H1 (cell line): ENCODE measurements around the gene SERPINE3. TPM values are rescaled to one million over a fixed set of nuclear protein-coding genes. Genes with fewer than 3 reads are reported as not detected.

Experiments
- CTCF ChIA-PET: fragments of 300-600 bp; sonication (Branson Sonifier 250); formaldehyde crosslinking; loops from one replicate; lab custom pipeline; 2021; ENCODE audit not compliant: partially characterized antibody; lab: Charles Lee
- POLR2A ChIA-PET: fragments of 300-600 bp; sonication (Branson Sonifier 250); formaldehyde crosslinking; loops from one replicate; lab custom pipeline; 2021; ENCODE audit warnings: inconsistent platforms; ENCODE audit not compliant: partially characterized antibody; lab: Charles Lee
- DNase-seq, 2 experiments: peaks; one replicate each; pipeline versions ENCODE4 v3.0.0 to v3.0.0-alpha.2; 2010 to 2022; ENCODE audit warnings: low spot score in 2 of 2, low read depth in 1 of 2, mixed read lengths in 1 of 2
- FAIRE-seq: peaks from 2 replicates; lab custom pipeline; 2011; peaks lifted over from hg19 to GRCh38; lab: Jason Lieb, UNC
- H2AFZ ChIP-seq: 2 replicates; pipeline ENCODE4 v1.8.1; 2012; ENCODE audit warnings: low read length, inconsistent platforms
- H2AK5ac ChIP-seq: 2 replicates; pipeline ENCODE4 v1.6.1; 2013; ENCODE audit warnings: low read depth, low read length
- H2BK120ac ChIP-seq: replicated peaks from 2 replicates; pipeline ENCODE3; 2013; ENCODE audit warnings: low read depth, low read length, inconsistent platforms
- H2BK12ac ChIP-seq: 2 replicates; pipeline ENCODE4 v1.6.1; 2013; ENCODE audit warnings: low read depth, low read length
- H2BK15ac ChIP-seq: 2 replicates; pipeline ENCODE4 v1.6.1; 2013; ENCODE audit warnings: low read length
- H2BK20ac ChIP-seq: 2 replicates; pipeline ENCODE4 v1.6.1; 2013; ENCODE audit warnings: low read length
- H2BK5ac ChIP-seq: 2 replicates; pipeline ENCODE4 v1.6.1; 2013; ENCODE audit warnings: low read depth, low read length
- H3K14ac ChIP-seq: 2 replicates; pipeline ENCODE4 v1.6.1; 2013; ENCODE audit warnings: inconsistent platforms; ENCODE audit not compliant: insufficient read length
- H3K18ac ChIP-seq: 2 replicates; pipeline ENCODE4 v1.6.1; 2013; ENCODE audit warnings: low read length; ENCODE audit errors: extremely low read depth
- H3K23ac ChIP-seq: 2 replicates; pipeline ENCODE4 v1.6.1; 2013; ENCODE audit warnings: inconsistent platforms; ENCODE audit not compliant: insufficient read length
- H3K23me2 ChIP-seq: 2 replicates; pipeline ENCODE4 v1.6.1; 2013; ENCODE audit warnings: low read depth, low read length
- H3K27ac ChIP-seq: 2 replicates; pipeline ENCODE4 v1.6.1; 2011; ENCODE audit warnings: low read depth, low read length, inconsistent platforms
- H3K27me3 ChIP-seq, 4 experiments: replicated peaks in 1 of 4; 1 replicate in 1 of 4; 2 replicates in 3 of 4; pipeline versions ENCODE4 v1.6.1 to v1.8.1; 2011 to 2013; ENCODE audit warnings: low read length in 3 of 4, mild to moderate bottlenecking in 3 of 4, inconsistent platforms in 2 of 4, mixed read lengths in 2 of 4, moderate library complexity in 1 of 4; ENCODE audit not compliant: control insufficient read depth in 3 of 4, insufficient read depth in 3 of 4; ENCODE audit errors: extremely low read depth in 1 of 4
- H3K36me3 ChIP-seq, 4 experiments: 2 replicates each; pipeline versions ENCODE4 v1.6.1 to v1.8.1; 2011 to 2013; ENCODE audit warnings: mild to moderate bottlenecking in 4 of 4, low read length in 3 of 4, moderate library complexity in 2 of 4, control low read depth in 1 of 4, inconsistent platforms in 1 of 4; ENCODE audit not compliant: insufficient read depth in 4 of 4, control insufficient read depth in 2 of 4
- H3K4ac ChIP-seq: replicated peaks from 2 replicates; pipeline ENCODE3; 2013; ENCODE audit warnings: low read length, low read depth, mixed read lengths, inconsistent platforms; ENCODE audit not compliant: insufficient read length
- H3K4me1 ChIP-seq, 4 experiments: replicated peaks in 1 of 4; 1 replicate in 1 of 4; 2 replicates in 3 of 4; pipeline versions ENCODE4 v1.6.1 to v1.8.1; 2011 to 2013; ENCODE audit warnings: low read length in 3 of 4, inconsistent platforms in 2 of 4, mixed read lengths in 1 of 4; ENCODE audit not compliant: insufficient read depth in 4 of 4, control insufficient read depth in 3 of 4
- H3K4me2 ChIP-seq, 2 experiments: 2 replicates each; pipeline versions ENCODE4 v1.6.1 to v1.8.1; 2011 to 2013; ENCODE audit warnings: low read depth in 2 of 2, low read length in 2 of 2, control low read depth in 1 of 2, inconsistent platforms in 1 of 2, mild to moderate bottlenecking in 1 of 2; ENCODE audit not compliant: insufficient read depth in 1 of 2
- H3K4me3 ChIP-seq, 4 experiments: fragments of 200-600, 300-600 bp in 1 of 4; sonication (generic), shearing (Covaris generic), sonication (Bioruptor Twin) in 1 of 4; 2 replicates each; pipeline versions ENCODE4 v1.5.1 to v1.8.1; 2011 to 2016; ENCODE audit warnings: low read length in 4 of 4, low read depth in 3 of 4, control low read depth in 2 of 4, inconsistent platforms in 2 of 4, mild to moderate bottlenecking in 2 of 4, mixed read lengths in 1 of 4, moderate library complexity in 1 of 4; ENCODE audit not compliant: insufficient read depth in 2 of 4; ENCODE audit errors: extremely low read depth in 1 of 4
- H3K56ac ChIP-seq: replicated peaks from 2 replicates; pipeline ENCODE3; 2013; ENCODE audit warnings: low read depth, mild to moderate bottlenecking, mixed read lengths, low read length, inconsistent platforms; ENCODE audit not compliant: insufficient read length
- H3K79me1 ChIP-seq: 2 replicates; pipeline ENCODE4 v1.6.1; 2013; ENCODE audit warnings: low read depth, low read length, control low read depth
- H3K79me2 ChIP-seq, 2 experiments: 2 replicates each; pipeline versions ENCODE4 v1.6.1 to v1.8.1; 2012 to 2013; ENCODE audit warnings: low read length in 2 of 2, mild to moderate bottlenecking in 2 of 2, inconsistent platforms in 1 of 2; ENCODE audit not compliant: insufficient read depth in 2 of 2, control insufficient read depth in 1 of 2
- H3K9ac ChIP-seq, 4 experiments: replicated peaks in 1 of 4; 1 replicate in 1 of 4; 2 replicates in 3 of 4; pipeline versions ENCODE4 v1.6.1 to v1.8.1; 2011 to 2013; ENCODE audit warnings: low read depth in 3 of 4, low read length in 3 of 4, control low read depth in 2 of 4, mild to moderate bottlenecking in 2 of 4, moderate library complexity in 2 of 4, inconsistent platforms in 1 of 4; ENCODE audit errors: extremely low read depth in 1 of 4
- H3K9me3 ChIP-seq, 2 experiments: 2 replicates each; pipeline versions ENCODE4 v1.6.1 to v1.8.1; 2012 to 2013; ENCODE audit warnings: mild to moderate bottlenecking in 2 of 2, moderate library complexity in 2 of 2, control low read depth in 1 of 2, inconsistent platforms in 1 of 2, low read depth in 1 of 2, low read length in 1 of 2, mixed read lengths in 1 of 2; ENCODE audit not compliant: insufficient read depth in 2 of 2
- H4K20me1 ChIP-seq, 2 experiments: replicated peaks in 1 of 2; 2 replicates each; pipeline versions ENCODE3 to v1.8.1; 2011 to 2013; ENCODE audit warnings: inconsistent platforms in 2 of 2, low read length in 2 of 2, mild to moderate bottlenecking in 1 of 2; ENCODE audit not compliant: insufficient read depth in 2 of 2, control insufficient read depth in 1 of 2
- H4K5ac ChIP-seq: 2 replicates; pipeline ENCODE4 v1.6.1; 2013; ENCODE audit warnings: low read length, low read depth, mixed read lengths, inconsistent platforms; ENCODE audit not compliant: insufficient read length
- H4K8ac ChIP-seq: 2 replicates; pipeline ENCODE4 v1.8.0; 2013; ENCODE audit warnings: mild to moderate bottlenecking, moderate library complexity, low read length, inconsistent platforms; ENCODE audit not compliant: insufficient read depth; ENCODE audit errors: extremely low read depth
- H4K91ac ChIP-seq: replicated peaks from 2 replicates; pipeline ENCODE3; 2013; ENCODE audit warnings: low read length, mixed read lengths, inconsistent platforms; ENCODE audit not compliant: insufficient read length
- CHD1 ChIP-seq: IDR thresholded peaks from 2 replicates; pipeline ENCODE4 v1.6.1; 2012; ENCODE audit warnings: low read depth, low read length, improper control_type of control experiment
- CHD2 ChIP-seq: IDR thresholded peaks from 2 replicates; pipeline ENCODE4 v1.6.1; 2012; ENCODE audit warnings: low read length, improper control_type of control experiment
- E2F6 ChIP-seq: IDR thresholded peaks from 2 replicates; pipeline ENCODE4 v1.6.1; 2012; ENCODE audit warnings: inconsistent platforms
- EGR1 ChIP-seq: IDR thresholded peaks from 2 replicates; pipeline ENCODE4 v1.6.1; 2011; ENCODE audit warnings: low read depth, low read length, borderline replicate concordance
- EZH2 ChIP-seq: fragments of 200-600 bp; sonication (generic); IDR thresholded peaks from 2 replicates; pipeline ENCODE4 v1.7.1; 2012; ENCODE audit warnings: low read depth, mild to moderate bottlenecking, moderate library complexity, low read length, inconsistent platforms; ENCODE audit not compliant: severe bottlenecking
- GTF2F1 ChIP-seq: IDR thresholded peaks from 2 replicates; pipeline ENCODE4 v1.6.1; 2012; ENCODE audit warnings: low read depth, low read length, improper control_type of control experiment, borderline replicate concordance
- PHF8 ChIP-seq: fragments of 200-600 bp; sonication (generic); conservative IDR thresholded peaks from 2 replicates; pipeline ENCODE4 v1.7.1; 2012; ENCODE audit warnings: low read depth, mild to moderate bottlenecking, inconsistent platforms, low read length, moderate library complexity
- POLR2A ChIP-seq, 2 experiments: IDR thresholded peaks; 1 replicate in 1 of 2; 2 replicates in 1 of 2; pipeline ENCODE4 v1.6.1; 2011; ENCODE audit warnings: low read depth in 2 of 2, low read length in 2 of 2, mild to moderate bottlenecking in 2 of 2; ENCODE audit errors: control extremely low read depth in 1 of 2
- POU5F1 ChIP-seq: IDR thresholded peaks from 2 replicates; pipeline ENCODE4 v1.6.1; 2011; ENCODE audit warnings: low read depth, mild to moderate bottlenecking, low read length, moderate library complexity
- RFX5 ChIP-seq: IDR thresholded peaks from 2 replicates; pipeline ENCODE4 v1.6.1; 2011; ENCODE audit warnings: low read depth, low read length, improper control_type of control experiment, borderline replicate concordance
- RXRA ChIP-seq: IDR thresholded peaks from 2 replicates; pipeline ENCODE4 v1.6.1; 2011; ENCODE audit warnings: low read depth, mild to moderate bottlenecking, low read length, moderate library complexity; ENCODE audit not compliant: insufficient read depth
- TBP ChIP-seq: IDR thresholded peaks from 2 replicates; pipeline ENCODE4 v1.6.1; 2011; ENCODE audit warnings: low read depth, low read length, improper control_type of control experiment
- ZNF274 ChIP-seq: IDR thresholded peaks from 2 replicates; pipeline ENCODE4 v1.7.0; 2012; ENCODE audit warnings: low read length, borderline replicate concordance; ENCODE audit errors: extremely low read depth
- WGBS, 2 experiments: shearing (Covaris generic) in 1 of 2; methylation state at CpG; one replicate each; pipeline versions ENCODE4 v1.1.6 to v1.1.7; 2013 to 2015; ENCODE audit warnings: low lambda C conversion rate in 2 of 2, mixed read lengths in 2 of 2, inconsistent platforms in 1 of 2, low coverage in 1 of 2, missing lambda C conversion rate in 1 of 2; ENCODE audit not compliant: insufficient replicate concordance in 2 of 2, insufficient coverage in 1 of 2, insufficient read length in 1 of 2; ENCODE audit errors: extremely low coverage in 1 of 2, missing lambda C conversion rate in 1 of 2; 5-methylcytosine and 5-hydroxymethylcytosine counted together
- polyA plus RNA-seq, 7 experiments: library from polyadenylated mRNA; depleted of rRNA in 3 of 7; stranded (reverse) in 5 of 7; unstranded in 2 of 7; fragments of >200 nt in 5 of 7; fragments of 200-250 nt in 2 of 7; gene quantifications; 1 replicate in 5 of 7; 2 replicates in 1 of 7; 4 replicates in 1 of 7; pipeline versions ENCODE4 v1.2.1 to v1.2.3, GENCODE V29; 2011 to 2013; ENCODE audit warnings: missing spikeins in 2 of 7, mixed read lengths in 2 of 7
- total RNA-seq: library from RNA; stranded (reverse); fragmentation: NEBNext Ultra II Directional; extraction: Animal tissue kit (Norgen Biotek cat#: 25700); gene quantifications from 2 replicates; pipeline ENCODE4 v1.2.1, GENCODE V29; 2021

SERPINE3 gene
- total and polyA plus RNA-seq, 2 of the 8 experiments (the other 6 are each of a cell fraction or from before 2014, with no cell fraction given): 0.34 to 1.0 TPM

- H3K27me3 ChIP-seq: no peaks in the 10 kb centered on the region
- ChIA-PET POLR2A (no interaction called here), CTCF (no interaction called here)
- H4K5ac ChIP-seq: no peak overlapping the region
- no peak overlapping the region for H3K18ac ChIP-seq
- peaks cover 0 to 79% (median 33%) of the 10 kb centered on the region in 4 experiments; a peak in 6 of 8 replicates for H3K36me3 ChIP-seq
- H3K23ac ChIP-seq: no peak overlapping the region
- DNase-seq (no peak), FAIRE-seq (no peak)
- peaks cover 0 to 7% (median 3%) of the 10 kb centered on the region in 4 experiments; a peak in 3 of 7 replicates for H3K4me1 ChIP-seq
- no peak overlapping the region for H3K9ac ChIP-seq
- H3K4me3 ChIP-seq: no peak overlapping the region
- H3K56ac ChIP-seq: no peak overlapping the region
- no peak overlapping the region for H3K27ac ChIP-seq
- no peak overlapping the region for H3K4ac ChIP-seq
- no peak overlapping the region for H2BK15ac ChIP-seq
- no peak overlapping the region for H2BK20ac ChIP-seq
- no peak overlapping the region for H2AK5ac ChIP-seq
- no peak overlapping the region for H2BK120ac ChIP-seq
- TF ChIP-seq RFX5: no peak
- TF ChIP-seq E2F6: no peak
- no peak for TF ChIP-seq PHF8
- no peak for TF ChIP-seq TBP
- no peak for TF ChIP-seq CHD2
- no peak for TF ChIP-seq POU5F1
- no peak for TF ChIP-seq POLR2A (IDR thresholded peaks at IDR 0.05; ENCODE audit: control extremely low read depth in 1 of 2, low read depth in 2 of 2, low read length in 2 of 2)
- no peak for TF ChIP-seq RXRA
- TF ChIP-seq EZH2: no peak
- no peak for TF ChIP-seq ZNF274
- no peak for TF ChIP-seq CHD1
- no peak for TF ChIP-seq GTF2F1
- no peak for TF ChIP-seq EGR1
- no peak overlapping the region for H4K8ac ChIP-seq
- H2BK5ac ChIP-seq: no peak overlapping the region
- WGBS, 2 experiments: 91% methylated on average over 2 of the region's 2 CpGs; no CpG with 5 or more reads in 1 of the 2 experiments
- H2BK12ac ChIP-seq: no peak overlapping the region
- no peaks in the 10 kb centered on the region for H3K9me3 ChIP-seq
- no peaks in the 10 kb centered on the region for H4K20me1 ChIP-seq
- H3K23me2 ChIP-seq: no peaks in the 10 kb centered on the region
- H2AFZ ChIP-seq: no peak overlapping the region
- H3K79me2 ChIP-seq: no peaks in the 10 kb centered on the region; a peak in 1 of 4 replicates
- no peak overlapping the region for H3K14ac ChIP-seq
- no peaks in the 10 kb centered on the region; the same call in 1 of the 2 replicates for H3K79me1 ChIP-seq
- H3K4me2 ChIP-seq: no peak overlapping the region
- no peak overlapping the region for H4K91ac ChIP-seq
These were observed 34.0 kb downstream of the SERPINE3 start for GRCh38 chr13:51373451-51373850.
